GM10266 (cell line): ENCODE data around the gene KLHL22.

Experiments
- DNase-seq: peaks from one replicate; pipeline ENCODE4 v3.0.0; 2012; ENCODE audit errors: extremely low spot score
- CTCF ChIP-seq: IDR thresholded peaks from 2 replicates; pipeline ENCODE4 v1.5.1; 2012; ENCODE audit warnings: mild to moderate bottlenecking, low read depth; ENCODE audit not compliant: control insufficient read depth, insufficient read depth; ENCODE audit errors: missing control alignments

Gene KLHL22

GRCh38 chr22:20436307-20436767 is 59.3 kb downstream of the KLHL22 start:
- no peak for DNase-seq
- no peak for TF ChIP-seq CTCF

DNA sequence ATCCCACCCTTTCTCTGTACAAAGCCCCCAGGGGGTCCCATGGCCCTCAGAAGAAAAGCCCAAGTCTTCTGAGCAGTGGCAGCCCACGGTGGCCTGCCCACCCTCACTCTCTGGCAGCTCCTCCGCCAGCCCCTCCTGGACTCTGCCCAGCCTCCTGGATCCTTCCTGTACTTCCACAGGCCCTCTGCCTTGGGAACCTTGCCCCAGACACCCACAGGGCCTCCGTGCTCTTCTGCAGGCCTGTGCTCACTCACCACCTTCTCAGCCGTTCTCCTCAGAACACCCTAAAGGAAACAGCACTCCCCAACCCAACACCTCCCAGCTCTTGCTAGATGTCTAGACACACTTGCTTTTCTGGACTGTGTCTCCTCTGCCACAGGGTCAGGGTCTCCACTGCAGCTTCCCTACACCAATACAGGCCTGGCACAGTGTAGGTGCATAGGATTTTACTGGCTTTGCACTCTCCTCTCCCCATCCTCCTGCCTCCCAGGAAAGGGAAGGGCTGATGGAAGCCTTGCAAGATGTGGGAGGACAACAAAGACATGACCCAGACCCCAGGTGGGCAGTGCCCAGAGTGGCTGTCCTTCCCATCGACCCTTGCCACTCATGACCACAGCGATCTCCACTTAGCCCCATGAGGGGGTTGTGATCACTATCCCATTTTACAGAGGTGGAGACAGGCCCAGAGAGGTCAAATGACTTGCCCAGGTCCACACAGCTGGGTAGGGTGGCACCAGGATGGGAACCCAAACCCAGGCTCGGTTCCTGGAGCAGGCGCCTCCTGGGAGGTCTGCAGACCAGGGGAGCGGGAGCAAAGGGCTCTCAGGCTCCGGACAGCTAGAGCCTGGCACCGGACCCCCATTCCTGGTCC is 59.9 kb downstream of the KLHL22 start:
- TF ChIP-seq CTCF = no peak
- no peak for DNase-seq

- DNase-seq = no peak
- no peak for TF ChIP-seq CTCF
Measured at GRCh38 chr22:20434773-20435172, 60.8 kb downstream of the KLHL22 start.

DNA sequence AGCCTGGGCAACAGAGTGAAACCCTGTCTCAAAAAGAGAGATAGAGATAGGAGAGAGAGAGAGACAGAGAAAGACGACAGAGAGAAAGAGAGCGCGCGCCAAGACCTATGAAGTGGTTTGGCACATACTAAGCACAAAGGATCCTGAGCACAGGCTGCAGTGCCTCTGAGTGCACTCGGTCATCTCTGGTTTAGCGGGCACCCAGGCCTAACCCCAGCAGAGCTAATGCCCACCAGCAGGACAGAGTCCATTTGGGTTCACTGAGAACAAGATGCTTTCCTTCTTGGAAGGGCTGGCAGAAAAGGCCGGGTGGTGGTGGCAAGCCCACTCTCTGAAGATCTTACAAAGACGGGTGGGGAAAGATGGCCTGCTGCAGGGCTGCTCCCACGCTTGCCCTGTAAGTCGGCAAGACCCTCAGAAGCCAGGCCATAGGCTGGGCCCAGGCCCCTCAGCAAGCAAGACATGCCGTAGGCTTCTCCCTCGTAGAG is 61.3 kb downstream of the KLHL22 start:
- no peak for TF ChIP-seq CTCF
- DNase-seq = no peak

DNA sequence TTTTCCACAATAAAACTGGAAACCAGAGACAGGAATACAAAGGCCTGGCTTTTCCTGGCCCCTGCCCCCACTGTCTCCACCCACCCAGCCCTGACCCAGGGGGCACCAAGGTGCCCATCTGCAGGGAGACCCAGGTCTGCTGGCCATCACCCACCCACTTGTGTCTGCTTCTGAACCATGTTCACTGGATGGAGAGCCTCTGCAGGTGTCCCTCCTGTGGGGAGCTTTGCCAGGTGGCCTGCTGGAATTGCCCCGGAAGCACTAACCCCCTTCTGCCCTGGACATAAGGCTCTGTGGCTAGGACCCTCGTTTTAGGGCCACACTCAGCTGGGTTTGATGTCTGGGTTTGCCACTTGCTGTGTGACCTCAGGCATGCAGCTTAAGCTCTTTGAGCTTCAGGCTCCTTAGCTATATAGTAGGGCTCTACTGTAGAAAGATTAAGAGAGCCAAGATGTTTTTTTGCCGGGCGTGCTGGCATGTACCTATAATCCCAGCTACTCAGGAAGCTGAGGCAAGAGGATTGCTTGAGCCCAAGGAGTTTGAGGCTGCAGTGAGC is 61.8 kb downstream of the KLHL22 start:
- TF ChIP-seq CTCF = no peak
- DNase-seq = no peak

GRCh38 chr22:20433191-20433590 is 62.4 kb downstream of the KLHL22 start:
- DNase-seq = no peak
- TF ChIP-seq CTCF = no peak

- DNase-seq = no peak
- no peak for TF ChIP-seq CTCF
Measured at GRCh38 chr22:20432244-20432686, 63.3 kb downstream of the KLHL22 start.
